GM10248 (cell line): ENCODE results near the gene BTF3L4.

Experiments used
- CTCF ChIA-PET: fragments of 300-600 bp; sonication (Branson Sonifier 250); formaldehyde crosslinking; extraction: SDS; loops from one replicate; lab custom pipeline; 2021; ENCODE audit warnings: antibody characterized with exemption; lab: Yijun Ruan, JAX
- POLR2A ChIA-PET: fragments of 350-650 bp; sonication (Branson Sonifier 250); formaldehyde crosslinking; extraction: SDS; loops from one replicate; lab custom pipeline; 2020; ENCODE audit warnings: antibody characterized with exemption; lab: Yijun Ruan, JAX
- DNase-seq: peaks from one replicate; pipeline ENCODE4 v3.0.0; 2012; ENCODE audit errors: extremely low spot score
- TF ChIP-seq, protein P1 (sequence below): IDR thresholded peaks from 2 replicates; pipeline ENCODE4 v1.5.1; 2012; ENCODE audit warnings: mild to moderate bottlenecking, low read depth; ENCODE audit errors: extremely low read depth, missing control alignments, control extremely low read depth

The BTF3L4 gene

DNA sequence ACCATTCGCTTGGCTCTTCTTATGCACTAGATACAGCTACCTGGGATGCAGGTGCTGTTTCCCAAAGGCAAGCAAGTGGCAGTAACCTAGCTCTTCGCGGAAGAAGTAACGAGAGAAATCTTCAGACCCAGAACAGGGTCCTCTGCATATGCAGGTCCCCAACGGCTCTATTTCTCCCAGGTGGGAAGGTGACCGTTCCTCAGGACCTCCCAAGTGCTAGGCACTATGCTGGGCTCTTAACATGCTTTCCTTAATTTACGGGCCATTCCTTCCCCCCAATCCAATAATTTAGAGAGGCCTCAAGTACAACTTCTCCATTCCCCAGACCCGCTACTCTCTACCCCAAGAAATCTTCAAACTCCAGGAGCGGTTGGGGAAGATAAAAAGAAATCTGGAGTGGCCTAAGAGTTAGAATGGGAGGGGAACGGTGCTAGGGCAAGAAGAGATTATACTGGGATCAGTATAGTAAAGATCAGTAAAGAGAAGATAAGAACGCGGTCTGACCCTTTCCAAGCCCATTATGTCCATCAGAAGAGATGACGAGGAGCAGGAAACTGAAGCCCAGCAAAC is 1.5 kb upstream of the BTF3L4 start:
- CTCF ChIA-PET, result interaction anchor here (1.0 to 2.3 kb wide), 4 partner anchors 13 to 25 kb away, joined by 3 to 8 read pairs (median 5); no protein-coding TSS in a partner anchor
- TF ChIP-seq, protein P1, sequence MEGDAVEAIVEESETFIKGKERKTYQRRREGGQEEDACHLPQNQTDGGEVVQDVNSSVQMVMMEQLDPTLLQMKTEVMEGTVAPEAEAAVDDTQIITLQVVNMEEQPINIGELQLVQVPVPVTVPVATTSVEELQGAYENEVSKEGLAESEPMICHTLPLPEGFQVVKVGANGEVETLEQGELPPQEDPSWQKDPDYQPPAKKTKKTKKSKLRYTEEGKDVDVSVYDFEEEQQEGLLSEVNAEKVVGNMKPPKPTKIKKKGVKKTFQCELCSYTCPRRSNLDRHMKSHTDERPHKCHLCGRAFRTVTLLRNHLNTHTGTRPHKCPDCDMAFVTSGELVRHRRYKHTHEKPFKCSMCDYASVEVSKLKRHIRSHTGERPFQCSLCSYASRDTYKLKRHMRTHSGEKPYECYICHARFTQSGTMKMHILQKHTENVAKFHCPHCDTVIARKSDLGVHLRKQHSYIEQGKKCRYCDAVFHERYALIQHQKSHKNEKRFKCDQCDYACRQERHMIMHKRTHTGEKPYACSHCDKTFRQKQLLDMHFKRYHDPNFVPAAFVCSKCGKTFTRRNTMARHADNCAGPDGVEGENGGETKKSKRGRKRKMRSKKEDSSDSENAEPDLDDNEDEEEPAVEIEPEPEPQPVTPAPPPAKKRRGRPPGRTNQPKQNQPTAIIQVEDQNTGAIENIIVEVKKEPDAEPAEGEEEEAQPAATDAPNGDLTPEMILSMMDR, result no peak

DNA sequence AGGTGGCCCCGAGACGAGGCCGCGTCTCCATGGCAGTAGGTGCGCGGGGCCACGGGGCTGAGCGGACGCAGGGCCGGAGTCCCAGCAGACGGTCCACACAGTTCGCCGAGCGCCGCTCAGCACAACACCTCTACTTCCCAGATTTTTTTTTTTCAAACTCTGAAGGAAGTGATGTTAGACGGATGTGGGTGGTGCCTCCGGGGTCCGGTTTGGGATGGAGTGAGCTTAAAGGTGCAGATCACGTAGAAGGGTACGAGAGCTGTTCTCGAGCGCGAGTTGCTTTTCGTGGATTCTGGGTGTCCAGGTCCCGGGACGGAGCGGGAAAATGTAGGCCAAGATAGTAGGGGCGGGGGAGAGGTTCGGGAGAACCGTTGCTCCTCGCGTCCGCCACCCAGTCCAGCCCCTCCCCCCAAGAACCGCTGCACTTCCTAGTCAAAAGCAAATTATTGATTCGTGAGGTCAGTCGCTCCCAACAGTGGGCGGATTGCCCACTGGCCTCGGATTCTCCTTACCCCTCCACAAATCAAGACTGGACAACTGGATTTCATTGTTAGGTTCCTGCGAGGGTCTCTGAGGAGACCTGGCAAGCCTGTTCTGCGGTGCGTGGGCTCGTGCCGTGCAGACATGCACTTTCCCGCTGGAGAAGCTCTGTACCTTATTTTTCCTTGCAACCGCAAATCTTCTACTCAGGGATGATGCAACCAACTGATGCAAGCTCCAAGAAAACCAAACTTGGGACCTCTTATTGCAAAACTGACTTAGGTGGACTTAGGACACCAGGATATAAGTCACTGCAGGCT is 829 bp upstream of the BTF3L4 start, which contains the start of gene TXNDC12:
TSS of gene TXNDC12 (minus strand) at position 126 of the 800 bp plus-strand sequence. CDS start at position 31, 95 bp downstream.
- ChIA-PET CTCF (interaction anchor here (1.0 to 2.3 kb wide), 3 partner anchors 13 to 26 kb away, joined by 3 to 8 read pairs (median 6); no protein-coding TSS in a partner anchor), POLR2A (interaction anchor here (0.5 to 1.1 kb wide), 3 partner anchors 17 to 323 kb away, joined by 3 to 4 read pairs (median 3); no protein-coding TSS in a partner anchor)
- TF ChIP-seq, protein P1, result no peak
- peak; percentile 84 for DNase-seq

More for the DNA sequence above, 1.5 kb upstream of the BTF3L4 start:
- no peak for DNase-seq
- POLR2A ChIA-PET, result no interaction called here

- TF ChIP-seq, protein P1, result no peak
- DNase-seq, result no peak
- ChIA-PET CTCF (interaction anchor here (2.3 kb wide), 2 partner anchors 14 to 26 kb away, joined by 6 to 8 read pairs; no protein-coding TSS in a partner anchor), POLR2A (interaction anchor here (1.1 kb wide), 1 partner anchor 17 kb away, joined by 3 read pairs; no protein-coding TSS in a partner anchor)
These were observed 281 bp upstream of the BTF3L4 start for GRCh38 chr1:52055866-52056162.

GRCh38 chr1:52056937-52057231 is 789 bp downstream of the BTF3L4 start:
- TF ChIP-seq, protein P1, result no peak
- ChIA-PET POLR2A (interaction anchor here (0.7 to 1.0 kb wide), 2 partner anchors 8 to 267 kb away, joined by 3 to 4 read pairs; no protein-coding TSS in a partner anchor), CTCF (interaction anchor here (2.3 kb wide), 1 partner anchor 13 kb away, joined by 8 read pairs; no protein-coding TSS in a partner anchor)
- DNase-seq, result no peak

GRCh38 chr1:52057255-52057654 is 1.2 kb downstream of the BTF3L4 start:
- DNase-seq, result no peak
- TF ChIP-seq, protein P1, result no peak
- POLR2A ChIA-PET, result interaction anchor here (0.7 to 1.0 kb wide), 2 partner anchors 8 to 267 kb away, joined by 3 to 4 read pairs; no protein-coding TSS in a partner anchor
- CTCF ChIA-PET, result no interaction called here

GRCh38 chr1:52057876-52058415 is 1.9 kb downstream of the BTF3L4 start:
- no peak for DNase-seq
- TF ChIP-seq, protein P1, result no peak
- ChIA-PET POLR2A (no interaction called here), CTCF (no interaction called here)
